ENCODE measurements around the gene HEXIM2. TPM values are rescaled to one million over a fixed set of nuclear protein-coding genes. Genes with fewer than 3 reads are reported as not detected.

Gene HEXIM2
- total and polyA plus RNA-seq, 2 of the 13 experiments (the other 11 are each of a cell fraction or from before 2014, with no cell fraction given): 27.1 to 32.4 TPM

- TF ChIP-seq ZNF687 (CRISPR knock-in tag; IDR thresholded peaks at IDR 0.05): peak; percentile 37; the same call in 1 of the 2 replicates
- no peak for TF ChIP-seq POLR2G (IDR thresholded peaks at IDR 0.05; ENCODE audit: low read depth, low read length)
- TF ChIP-seq BORCS8-MEF2B (CRISPR knock-in tag; IDR thresholded peaks at IDR 0.05): peak; percentile 32; the same call in 1 of the 2 replicates
- no peak for TF ChIP-seq FIP1L1 (IDR thresholded peaks at IDR 0.05; ENCODE audit: borderline replicate concordance, insufficient read depth, low read depth, low read length)
- no peak for TF ChIP-seq TP53 (CRISPR knock-in tag; conservative IDR thresholded peaks at IDR 0.05)
- no peak for TF ChIP-seq NR2C2 (CRISPR knock-in tag; IDR thresholded peaks at IDR 0.05; ENCODE audit: borderline replicate concordance)
- no peak for TF ChIP-seq ZXDC (CRISPR knock-in tag; IDR thresholded peaks at IDR 0.05)
- no peak for TF ChIP-seq PHB2 (IDR thresholded peaks at IDR 0.05; ENCODE audit: partially characterized antibody)
- no peak for TF ChIP-seq RAD21 (CRISPR knock-in tag; IDR thresholded peaks at IDR 0.05)
- TF ChIP-seq NCOA1 (CRISPR knock-in tag; IDR thresholded peaks at IDR 0.05): no peak
- TF ChIP-seq ZNF883 (CRISPR knock-in tag; IDR thresholded peaks at IDR 0.05; ENCODE audit: not compliant biosample characterization): peak; percentile 15
- TF ChIP-seq ZFP37 (CRISPR knock-in tag; IDR thresholded peaks at IDR 0.05; ENCODE audit: borderline replicate concordance): no peak
- no peak for TF ChIP-seq ESRRA (CRISPR knock-in tag; IDR thresholded peaks at IDR 0.05; ENCODE audit: low read depth)
- no peak for TF ChIP-seq ZNF256 (CRISPR knock-in tag; conservative IDR thresholded peaks at IDR 0.05)
- no peak for TF ChIP-seq ZNF597 (CRISPR knock-in tag; IDR thresholded peaks at IDR 0.05)
- no peak for TF ChIP-seq ZNF768 (CRISPR knock-in tag; IDR thresholded peaks at IDR 0.05)
- TF ChIP-seq GPBP1L1 (CRISPR knock-in tag; IDR thresholded peaks at IDR 0.05): no peak
- no peak for TF ChIP-seq ATF3 (CRISPR knock-in tag; IDR thresholded peaks at IDR 0.05)
- no peak for TF ChIP-seq JUNB (CRISPR knock-in tag; IDR thresholded peaks at IDR 0.05; ENCODE audit: borderline replicate concordance)
- no peak for TF ChIP-seq KMT2A (CRISPR knock-in tag; IDR thresholded peaks at IDR 0.05)
Measured at GRCh38 chr17:45168991-45169752, 7.5 kb downstream of the HEXIM2 start (continued).
